Activated CD8-positive, alpha-beta T cell treated with anti-CD3 and anti-CD28 coated beads for 36 hours (primary cell): Measurements from ENCODE around the gene RABEPK. TPM values are rescaled to one million over a fixed set of nuclear protein-coding genes. Genes with fewer than 3 reads are reported as not detected.

Source experiments
- ATAC-seq: fragments of 200-7000 bp; cut with Tn5 transposase; one replicate; pipeline ENCODE4 v1.10.0; 2021; ENCODE audit warnings: mild to moderate bottlenecking, moderate library complexity
- CTCF ChIA-PET: fragments of 350-600 bp; sonication (Branson Sonifier 250); formaldehyde crosslinking; loops from one replicate; lab custom pipeline; 2021; ENCODE audit warnings: antibody characterized with exemption; lab: Charles Lee
- POLR2A ChIA-PET: fragments of 350-600 bp; sonication (Branson Sonifier 250); formaldehyde crosslinking; loops from one replicate; lab custom pipeline; 2021; ENCODE audit warnings: antibody characterized with exemption; lab: Charles Lee
- DNase-seq: peaks from one replicate; pipeline ENCODE4 v3.0.0-alpha.2; 2020
- H3K27ac Mint-ChIP-seq: one replicate; pipeline ENCODE4 v1.8.0; 2021; ENCODE audit warnings: mild to moderate bottlenecking, mixed read lengths
- H3K27me3 Mint-ChIP-seq: one replicate; pipeline ENCODE4 v1.8.0; 2021; ENCODE audit warnings: mixed read lengths
- H3K36me3 Mint-ChIP-seq: one replicate; pipeline ENCODE4 v1.8.0; 2021; ENCODE audit warnings: low read depth, mixed read lengths
- H3K4me1 Mint-ChIP-seq: one replicate; pipeline ENCODE4 v1.8.0; 2021; ENCODE audit warnings: low read depth, mixed read lengths
- H3K4me3 Mint-ChIP-seq: one replicate; pipeline ENCODE4 v1.8.0; 2021; ENCODE audit warnings: mild to moderate bottlenecking, moderate library complexity, mixed read lengths
- H3K9me3 Mint-ChIP-seq: one replicate; pipeline ENCODE4 v1.8.0; 2021; ENCODE audit warnings: mixed read lengths
- intact Hi-C: fragments of 100-400 bp; cut with micrococcal nuclease; formaldehyde crosslinking; loops from one replicate; pipeline ENCODE4 v1.10.0; 2022
- total RNA-seq, 2 experiments: library from RNA; stranded (reverse); gene quantifications; one replicate each; pipeline ENCODE4 v1.2.3, GENCODE V29; 2021
- TF ChIP-seq, protein P1 (sequence below): fragments of 200-600 bp; IDR thresholded peaks from one replicate; pipeline ENCODE4 v1.8.0; 2022; ENCODE audit warnings: antibody characterized with exemption, mild to moderate bottlenecking

RABEPK gene
- total RNA-seq, 2 experiments from 2014 or later: 30.0 to 30.4 TPM

DNA sequence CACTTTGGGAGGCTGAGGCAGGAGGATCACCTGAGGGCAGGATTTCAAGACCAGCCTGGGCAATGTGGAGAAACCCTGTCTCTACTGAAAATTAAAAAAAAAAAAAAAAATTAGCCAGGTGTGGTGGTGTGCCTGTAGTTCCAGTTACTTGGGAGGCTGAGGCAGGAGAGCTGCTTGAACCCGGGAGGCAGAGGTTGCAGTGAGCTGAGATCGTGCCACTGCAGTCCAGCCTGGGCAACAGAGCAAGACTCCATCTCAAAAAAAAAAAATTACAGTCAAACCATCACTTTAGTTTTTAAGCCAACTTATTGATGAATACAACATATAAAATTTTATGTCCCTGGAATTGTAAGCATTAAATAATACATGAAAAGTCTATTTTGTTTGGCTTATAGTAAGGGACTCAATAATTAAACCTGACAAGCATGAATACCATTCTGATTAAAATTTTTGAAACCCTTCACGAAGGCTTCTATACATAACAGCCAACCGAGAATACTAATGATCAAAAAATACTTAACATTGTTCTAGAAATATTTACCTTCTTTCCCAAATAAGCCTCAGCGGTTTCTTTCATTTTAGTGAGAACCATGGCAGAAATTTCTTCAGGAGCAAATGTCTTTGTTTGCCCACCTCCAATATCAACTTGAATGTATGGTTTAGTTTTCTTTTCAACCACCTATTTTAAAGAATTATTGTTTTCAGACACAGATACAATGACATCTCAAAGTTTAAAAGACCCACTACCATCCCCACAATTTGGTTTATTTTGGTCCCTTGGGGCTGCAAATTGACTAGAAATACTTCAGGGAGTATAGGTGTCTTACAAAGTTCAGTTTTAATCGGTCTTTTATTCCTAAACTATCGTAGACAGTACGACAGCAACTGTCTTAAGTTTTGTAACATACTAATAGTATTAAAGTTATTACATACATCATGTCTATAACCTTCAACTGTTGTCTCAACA, 39.6 kb downstream of the RABEPK start:
- intact Hi-C loops: loop anchor here (10.0 kb wide), 1 partner anchor 135 kb away; no protein-coding TSS in a partner anchor
- DNase-seq: no peak
- Mint-ChIP-seq H3K9me3 (no peaks in the 10 kb centered on the region), H3K4me3 (peak overlapping the region; percentile 100), H3K27me3 (no peaks in the 10 kb centered on the region), H3K4me1 (peaks cover 55% of the 10 kb centered on the region), H3K36me3 (peaks cover 71% of the 10 kb centered on the region), H3K27ac (peak overlapping the region; percentile 100)
- POLR2A ChIA-PET: interaction anchor here (1.0 to 10.5 kb wide), 10 partner anchors 10 to 370 kb away, joined by 3 to 151 read pairs (median 12); partner anchors contain the start of gene GAPVD1
- ATAC-seq: no peak
- CTCF ChIA-PET: interaction anchor here (1.2 kb wide), 1 partner anchor 130 kb away, joined by 3 read pairs; no protein-coding TSS in a partner anchor
- TF ChIP-seq, protein P1, sequence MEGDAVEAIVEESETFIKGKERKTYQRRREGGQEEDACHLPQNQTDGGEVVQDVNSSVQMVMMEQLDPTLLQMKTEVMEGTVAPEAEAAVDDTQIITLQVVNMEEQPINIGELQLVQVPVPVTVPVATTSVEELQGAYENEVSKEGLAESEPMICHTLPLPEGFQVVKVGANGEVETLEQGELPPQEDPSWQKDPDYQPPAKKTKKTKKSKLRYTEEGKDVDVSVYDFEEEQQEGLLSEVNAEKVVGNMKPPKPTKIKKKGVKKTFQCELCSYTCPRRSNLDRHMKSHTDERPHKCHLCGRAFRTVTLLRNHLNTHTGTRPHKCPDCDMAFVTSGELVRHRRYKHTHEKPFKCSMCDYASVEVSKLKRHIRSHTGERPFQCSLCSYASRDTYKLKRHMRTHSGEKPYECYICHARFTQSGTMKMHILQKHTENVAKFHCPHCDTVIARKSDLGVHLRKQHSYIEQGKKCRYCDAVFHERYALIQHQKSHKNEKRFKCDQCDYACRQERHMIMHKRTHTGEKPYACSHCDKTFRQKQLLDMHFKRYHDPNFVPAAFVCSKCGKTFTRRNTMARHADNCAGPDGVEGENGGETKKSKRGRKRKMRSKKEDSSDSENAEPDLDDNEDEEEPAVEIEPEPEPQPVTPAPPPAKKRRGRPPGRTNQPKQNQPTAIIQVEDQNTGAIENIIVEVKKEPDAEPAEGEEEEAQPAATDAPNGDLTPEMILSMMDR: no peak

DNA sequence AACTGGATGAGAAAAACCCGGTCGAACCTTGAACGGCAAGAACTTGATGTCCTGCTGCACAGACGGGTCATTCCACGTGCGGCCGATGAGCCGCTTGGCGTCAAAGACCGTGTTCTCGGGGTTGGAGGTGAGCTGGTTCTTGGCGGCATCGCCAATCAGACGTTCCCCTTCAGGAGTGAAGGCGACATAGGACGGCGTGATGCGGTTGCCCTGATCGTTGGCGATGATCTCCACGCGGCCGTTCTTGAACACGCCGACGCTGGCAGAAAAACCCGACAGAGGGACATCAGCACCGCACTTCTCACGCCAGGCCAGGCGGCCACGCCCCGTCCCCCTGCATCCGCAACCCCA, 40.3 kb downstream of the RABEPK start:
- no peak for ATAC-seq
- ChIA-PET CTCF (interaction anchor here (1.2 kb wide), 1 partner anchor 129 kb away, joined by 3 read pairs; no protein-coding TSS in a partner anchor), POLR2A (interaction anchor here (0.7 to 10.5 kb wide), 22 partner anchors 11 to 1240 kb away, joined by 3 to 151 read pairs (median 5); partner anchors contain the start of genes ARPC5L and GAPVD1)
- peak; percentile 51 for DNase-seq
- no peaks in the 10 kb centered on the region for H3K9me3 Mint-ChIP-seq
- TF ChIP-seq, protein P1: no peak
- intact Hi-C loops: loop anchor here (10.0 kb wide), 1 partner anchor 134 kb away; no protein-coding TSS in a partner anchor
- H3K4me3 Mint-ChIP-seq: peak overlapping the region; percentile 100
- peaks cover 50% of the 10 kb centered on the region for H3K4me1 Mint-ChIP-seq
- H3K27me3 Mint-ChIP-seq: no peaks in the 10 kb centered on the region
- H3K27ac Mint-ChIP-seq: peak overlapping the region; percentile 100
- H3K36me3 Mint-ChIP-seq: peaks cover 64% of the 10 kb centered on the region

DNA sequence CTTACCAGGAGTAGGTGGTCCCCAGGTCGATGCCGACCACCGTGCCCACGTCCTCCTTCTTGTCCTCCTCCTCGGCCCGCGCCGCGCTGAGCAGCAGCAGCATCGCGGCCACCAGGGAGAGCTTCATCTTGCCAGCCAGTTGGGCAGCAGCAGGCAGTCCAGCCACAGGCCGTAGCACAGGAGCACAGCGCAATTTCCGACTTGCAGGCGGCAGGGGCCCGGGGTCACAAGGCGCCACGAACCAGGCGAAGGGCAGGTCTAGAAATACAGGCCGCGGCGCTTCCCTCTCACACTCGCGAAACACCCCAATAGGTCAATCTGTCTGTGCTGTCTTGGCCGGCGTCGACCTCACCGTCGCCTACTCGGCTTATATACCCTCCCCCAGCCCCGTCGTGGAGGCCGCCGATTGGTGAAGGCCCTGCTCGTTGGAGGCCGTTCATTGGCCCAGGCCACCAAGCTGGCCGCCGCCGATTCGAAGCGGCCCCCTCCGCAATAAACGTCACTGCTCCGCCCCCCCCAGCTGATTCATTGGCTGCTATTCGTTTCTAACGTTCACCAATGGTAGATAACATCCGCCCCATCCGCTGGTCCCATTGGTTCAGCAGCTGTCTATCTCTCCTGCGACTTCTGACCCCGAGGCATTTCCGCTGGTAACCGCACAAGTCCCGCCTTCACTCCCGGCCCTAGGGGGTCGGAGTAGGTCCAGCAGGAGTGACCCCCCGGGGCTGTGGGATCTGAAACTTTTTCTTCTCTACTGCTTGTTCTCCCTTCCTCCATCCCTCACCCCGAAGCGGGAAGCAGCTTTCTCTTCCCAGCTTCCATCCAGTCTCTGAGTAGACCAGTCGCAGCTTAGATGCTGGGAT, 40.9 kb downstream of the RABEPK start, which contains the start of gene HSPA5:
HSPA5 (minus strand) TSS at position 344 of the 863 bp plus-strand sequence; CDS start at position 127, 217 bp downstream.
- ChIA-PET POLR2A (interaction anchor here (0.6 to 10.5 kb wide), 36 partner anchors 9 to 1239 kb away, joined by 3 to 151 read pairs (median 4); partner anchors contain the start of genes ARPC5L and GAPVD1), CTCF (interaction anchor here (1.2 to 1.3 kb wide), 3 partner anchors 20 to 129 kb away, joined by 3 to 7 read pairs (median 3); partner anchors contain the start of gene GAPVD1)
- Mint-ChIP-seq H3K4me1 (peaks cover 45% of the 10 kb centered on the region), H3K27ac (peak within 1 kb of the TSS; percentile 100), H3K9me3 (no peaks in the 10 kb centered on the region), H3K4me3 (peak within 1 kb of the TSS; percentile 100), H3K27me3 (no peaks in the 10 kb centered on the region), H3K36me3 (peaks cover 58% of the 10 kb centered on the region)
- TF ChIP-seq, protein P1: no peak
- intact Hi-C loops: loop anchor here (10.0 kb wide), 1 partner anchor 134 kb away; no protein-coding TSS in a partner anchor
- DNase-seq (peak; percentile 100), ATAC-seq (peak; percentile 90)

DNA sequence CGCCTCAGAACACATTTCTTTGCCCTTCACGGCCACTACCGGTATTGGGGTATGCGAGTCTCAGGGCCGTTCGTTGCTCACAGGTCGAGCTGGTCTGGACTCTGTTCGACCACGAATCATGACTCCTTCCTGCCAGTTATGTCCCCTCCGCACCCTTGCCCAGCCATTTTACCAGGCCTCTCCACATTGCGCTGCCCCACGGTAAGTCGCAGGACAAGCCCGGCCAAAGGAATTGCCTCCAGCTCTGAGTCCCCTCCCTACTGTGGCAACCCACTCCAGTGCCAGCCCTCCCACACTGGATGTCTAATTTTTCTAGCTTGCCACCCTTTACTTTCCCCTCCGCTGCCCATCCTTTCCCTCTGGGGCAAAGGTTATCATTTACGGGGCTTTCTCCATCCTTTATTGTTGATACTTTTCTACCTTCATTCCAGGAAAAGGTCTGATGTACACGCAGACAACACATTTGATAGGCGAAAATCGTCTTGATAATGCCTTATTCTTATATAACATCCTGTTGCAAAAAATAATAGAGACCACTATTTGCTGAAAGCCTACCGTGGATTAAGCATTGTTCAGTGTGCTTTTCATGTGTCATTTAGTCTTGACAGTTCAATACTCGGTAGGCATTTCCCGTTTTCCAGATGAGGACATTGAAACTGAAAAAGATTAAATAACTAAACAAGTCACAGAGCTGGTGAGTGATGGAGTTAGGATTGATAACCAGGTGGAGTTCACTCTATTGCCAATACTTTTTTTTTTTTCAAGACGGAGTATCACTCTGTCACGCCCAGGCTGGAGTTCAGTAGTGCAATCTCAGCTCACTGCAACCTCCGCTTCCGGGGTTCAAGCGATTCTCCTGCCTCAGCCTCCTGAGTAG, 41.8 kb downstream of the RABEPK start:
- POLR2A ChIA-PET: interaction anchor here (0.6 to 10.5 kb wide), 28 partner anchors 10 to 390 kb away, joined by 3 to 151 read pairs (median 5); partner anchors contain the start of genes ARPC5L and GAPVD1

More for the DNA sequence above, 41.8 kb downstream of the RABEPK start:
- peak; percentile 12 for ATAC-seq
- intact Hi-C loops: loop anchor here (10.0 kb wide), 1 partner anchor 133 kb away; no protein-coding TSS in a partner anchor
- TF ChIP-seq, protein P1: no peak
- peaks cover 49% of the 10 kb centered on the region for H3K36me3 Mint-ChIP-seq
- H3K9me3 Mint-ChIP-seq: no peaks in the 10 kb centered on the region
- H3K4me3 Mint-ChIP-seq: peak overlapping the region; percentile 100
- CTCF ChIA-PET: interaction anchor here (1.2 to 1.3 kb wide), 3 partner anchors 19 to 52 kb away, joined by 3 to 7 read pairs (median 3); partner anchors contain the start of gene GAPVD1
- peak overlapping the region; percentile 100 for H3K27ac Mint-ChIP-seq
- peaks cover 36% of the 10 kb centered on the region for H3K4me1 Mint-ChIP-seq
- no peak for DNase-seq
- no peaks in the 10 kb centered on the region for H3K27me3 Mint-ChIP-seq
